Tibial nerve (tissue), 4 donors: Measurements from ENCODE around the gene KIF3A. TPM values are rescaled to one million over a fixed set of nuclear protein-coding genes. Genes with fewer than 3 reads are reported as not detected.

Experiments
- DNase-seq, 2 donors: peaks; one replicate each; pipeline ENCODE4 v3.0.0-alpha.2; 2019; ENCODE audit warnings: low spot score in 2 of 2
- H3K27ac ChIP-seq, 4 donors: fragments of 200-600 bp; sonication (generic) in 3 of 4; one replicate each; pipeline ENCODE4 v1.5.1; 2017 to 2019; ENCODE audit warnings: mild to moderate bottlenecking in 1 of 4
- H3K27me3 ChIP-seq, 2 donors: fragments of 200-600 bp; sonication (generic) in 1 of 2; one replicate each; pipeline versions ENCODE4 v1.5.1 to v1.6.0; 2017 to 2019
- H3K36me3 ChIP-seq, 3 donors: fragments of 200-600 bp; sonication (generic); one replicate each; pipeline ENCODE4 v1.5.1; 2018 to 2019
- H3K4me1 ChIP-seq, 4 donors: fragments of 200-600 bp; sonication (generic) in 3 of 4; one replicate each; pipeline ENCODE4 v1.5.1; 2017 to 2019
- H3K4me3 ChIP-seq, 4 donors: fragments of 200-600 bp; sonication (generic) in 3 of 4; one replicate each; pipeline ENCODE4 v1.5.1; 2017 to 2019; ENCODE audit warnings: mild to moderate bottlenecking in 1 of 4, moderate library complexity in 1 of 4
- H3K9me3 ChIP-seq, 4 donors: fragments of 200-600 bp; sonication (generic) in 3 of 4; one replicate each; pipeline ENCODE4 v1.5.1; 2017 to 2019
- CTCF ChIP-seq, 5 experiments: fragments of 200-600 bp in 3 of 5; fragments of 450-650 bp in 2 of 5; sonication (generic) in 3 of 5; IDR thresholded peaks; one replicate each; pipeline ENCODE4 v1.5.1; 2016 to 2019; ENCODE audit warnings: antibody characterized with exemption in 5 of 5, mild to moderate bottlenecking in 3 of 5, moderate library complexity in 2 of 5
- EP300 ChIP-seq, 2 donors: sonication (generic); formaldehyde crosslinking; IDR thresholded peaks; one replicate each; pipeline ENCODE4 v1.6.1; 2017; ENCODE audit warnings: antibody characterized with exemption in 2 of 2, mild to moderate bottlenecking in 1 of 2
- POLR2A ChIP-seq, 2 donors: fragments of 450-650 bp; IDR thresholded peaks; one replicate each; pipeline ENCODE4 v1.6.1; 2017; ENCODE audit warnings: antibody characterized with exemption in 2 of 2, mild to moderate bottlenecking in 2 of 2, moderate library complexity in 2 of 2
- WGBS, 2 donors: methylation state at CpG; one replicate each; pipeline ENCODE4 v1.1.5; 2018; 5-methylcytosine and 5-hydroxymethylcytosine counted together
- total RNA-seq, 4 donors: library from RNA; depleted of rRNA; stranded (reverse); fragments of >200 nt; gene quantifications; one replicate each; pipeline ENCODE4 v1.1.0, GENCODE V29; 2016

The KIF3A gene
- total RNA-seq, 4 donors from 2014 or later, result 8.4 to 11.6 (median 10.7) TPM

- TF ChIP-seq POLR2A (IDR thresholded peaks at IDR 0.05), result no peak
- no peak for TF ChIP-seq CTCF (IDR thresholded peaks at IDR 0.05)
- no peak for TF ChIP-seq EP300 (IDR thresholded peaks at IDR 0.05)
- no peak overlapping the region for H3K27ac ChIP-seq
- no peaks in the 10 kb centered on the region for H3K36me3 ChIP-seq
- H3K9me3 ChIP-seq, result no peaks in the 10 kb centered on the region
- WGBS, 2 donors, result 93 to 100% methylated on average over 3 of the region's 4 CpGs
- H3K27me3 ChIP-seq, result no peaks in the 10 kb centered on the region
- peaks cover 0 to 7% (median 0%) of the 10 kb centered on the region in 4 donors for H3K4me1 ChIP-seq
- DNase-seq, result no peak
- no peak overlapping the region for H3K4me3 ChIP-seq
Measured at GRCh38 chr5:132681983-132682382, 55.4 kb downstream of the KIF3A start.

- Histone ChIP-seq H3K27me3 (no peaks in the 10 kb centered on the region), H3K36me3 (no peaks in the 10 kb centered on the region), H3K27ac (no peak overlapping the region), H3K4me1 (peaks cover 0 to 10% (median 0%) of the 10 kb centered on the region in 4 donors), H3K4me3 (no peak overlapping the region), H3K9me3 (no peaks in the 10 kb centered on the region)
- 87% methylated on average over 2 of the region's 2 CpGs for WGBS, 2 donors
- no peak for DNase-seq
- no peak for TF ChIP-seq EP300 (IDR thresholded peaks at IDR 0.05)
- TF ChIP-seq CTCF (IDR thresholded peaks at IDR 0.05), result no peak
- no peak for TF ChIP-seq POLR2A (IDR thresholded peaks at IDR 0.05)
Measured at GRCh38 chr5:132681476-132681831, 55.9 kb downstream of the KIF3A start.

- Histone ChIP-seq H3K27ac (no peak overlapping the region), H3K9me3 (no peaks in the 10 kb centered on the region), H3K36me3 (no peaks in the 10 kb centered on the region), H3K27me3 (no peaks in the 10 kb centered on the region), H3K4me1 (peaks cover 0 to 10% (median 0%) of the 10 kb centered on the region in 4 donors), H3K4me3 (no peak overlapping the region)
- WGBS, 2 donors, result 90 to 93% methylated on average over 8 of the region's 8 CpGs
- TF ChIP-seq EP300 (IDR thresholded peaks at IDR 0.05) (no peak), CTCF (IDR thresholded peaks at IDR 0.05) (no peak), POLR2A (IDR thresholded peaks at IDR 0.05) (no peak)
- DNase-seq, result no peak
Measured at GRCh38 chr5:132680780-132681475, 56.4 kb downstream of the KIF3A start.

- TF ChIP-seq CTCF (IDR thresholded peaks at IDR 0.05) (no peak), POLR2A (IDR thresholded peaks at IDR 0.05) (no peak), EP300 (IDR thresholded peaks at IDR 0.05) (no peak)
- Histone ChIP-seq H3K27me3 (no peaks in the 10 kb centered on the region), H3K4me1 (peaks cover 0 to 14% (median 0%) of the 10 kb centered on the region in 4 donors), H3K4me3 (no peak overlapping the region), H3K27ac (no peak overlapping the region), H3K36me3 (no peaks in the 10 kb centered on the region), H3K9me3 (no peaks in the 10 kb centered on the region)
- no peak for DNase-seq
- WGBS, 2 donors, result 93 to 98% methylated on average over 14 to 15 of the region's 15 CpGs
Measured at GRCh38 chr5:132679717-132680380, 57.5 kb downstream of the KIF3A start.

- TF ChIP-seq EP300 (IDR thresholded peaks at IDR 0.05), result no peak
- TF ChIP-seq CTCF (IDR thresholded peaks at IDR 0.05), result no peak
- TF ChIP-seq POLR2A (IDR thresholded peaks at IDR 0.05), result no peak
- Histone ChIP-seq H3K9me3 (no peaks in the 10 kb centered on the region), H3K4me1 (peaks cover 0 to 20% (median 0%) of the 10 kb centered on the region in 4 donors), H3K4me3 (no peak overlapping the region), H3K27me3 (no peaks in the 10 kb centered on the region), H3K36me3 (no peaks in the 10 kb centered on the region), H3K27ac (no peak overlapping the region)
- 85 to 91% methylated on average over 7 of the region's 7 CpGs for WGBS, 2 donors
- no peak for DNase-seq
Measured at GRCh38 chr5:132679166-132679565, 58.2 kb downstream of the KIF3A start.
